ENCODE results near the gene SLC40A1. TPM values are rescaled to one million over a fixed set of nuclear protein-coding genes. Genes with fewer than 3 reads are reported as not detected.

SLC40A1 gene
- total and polyA plus RNA-seq, 10 of the 15 experiments (the other 5 are each of a cell fraction or from before 2014, with no cell fraction given) = 0.01 to 0.38 (median 0.08) TPM; not detected in 7

GRCh38 chr2:189559579-189560272 is 20.9 kb downstream of the SLC40A1 start:
- no peak overlapping the region for H3K9ac ChIP-seq (ENCODE audit: control insufficient read depth, insufficient read depth, low read length)
- RAD21 ChIA-PET (ENCODE audit: unreplicated experiment) = no interaction called here
- no peaks in the 10 kb centered on the region for H3K36me3 ChIP-seq (ENCODE audit: control insufficient read depth in 2 of 2, insufficient read depth in 2 of 2, low read length in 1 of 2)
- BruUV-seq (replicated peaks) = no TSS peak
- H3K9me3 ChIP-seq (replicated peaks; ENCODE audit: control insufficient read depth, insufficient read depth, low read length) = no peaks in the 10 kb centered on the region
- DNase-seq (ENCODE audit: low read depth, low spot score) (no peak), FAIRE-seq (no peak), ATAC-seq (no peak)
- no peaks in the 10 kb centered on the region for H3K4me1 ChIP-seq (ENCODE audit: control insufficient read depth, insufficient read depth, low read length)
- H3K4me3 ChIP-seq = no peak overlapping the region
- no peak overlapping the region for H2AFZ ChIP-seq (ENCODE audit: control insufficient read depth, low read depth, low read length)
- TF ChIP-seq USF2 (IDR thresholded peaks at IDR 0.05; ENCODE audit: borderline replicate concordance, low read depth, low read length) = no peak
- no peak for TF ChIP-seq CTCF (IDR thresholded peaks at IDR 0.05 in 2 of 3, conservative IDR thresholded peaks at IDR 0.05 in 1 of 3; ENCODE audit: control insufficient read depth in 2 of 3, extremely low read depth in 1 of 3, insufficient read depth in 1 of 3, low read depth in 3 of 3, low read length in 3 of 3)
- no peak for TF ChIP-seq TCF3 (IDR thresholded peaks at IDR 0.05; ENCODE audit: borderline replicate concordance, insufficient read depth, low read depth, low read length)
- TF ChIP-seq TCF12 (IDR thresholded peaks at IDR 0.05; ENCODE audit: low read depth, low read length) = no peak
- TF ChIP-seq BCL3 (IDR thresholded peaks at IDR 0.05; ENCODE audit: borderline replicate concordance, insufficient read depth, low read depth, low read length, poor library complexity, severe bottlenecking) = no peak
- TF ChIP-seq ZBTB33 (IDR thresholded peaks at IDR 0.05) = no peak
- TF ChIP-seq FOS (IDR thresholded peaks at IDR 0.05; ENCODE audit: borderline replicate concordance, extremely low read depth, insufficient read length) = no peak
- TF ChIP-seq MLLT1 (IDR thresholded peaks at IDR 0.05) = no peak
- TF ChIP-seq CHD2 (IDR thresholded peaks at IDR 0.05; ENCODE audit: borderline replicate concordance, low read depth, low read length) = no peak
- TF ChIP-seq STAT1 (conservative IDR thresholded peaks at IDR 0.05) = no peak
- no peak for TF ChIP-seq ZNF622 (IDR thresholded peaks at IDR 0.05)
- no peak for TF ChIP-seq PKNOX1 (IDR thresholded peaks at IDR 0.05)
- no peak for TF ChIP-seq ZNF274 (IDR thresholded peaks at IDR 0.05; ENCODE audit: insufficient read depth, insufficient read length)
- intact Hi-C loops (cut with micrococcal nuclease; ENCODE audit: unreplicated experiment) = no loop called here
- SMC1A ChIA-PET (ENCODE audit: uncharacterized antibody, unreplicated experiment) = no interaction called here
- in situ Hi-C loops (cut with MboI) = no loop called here
- H3K27ac ChIP-seq (ENCODE audit: control insufficient read depth, insufficient read depth) = no peak overlapping the region
- H3K4me2 ChIP-seq (ENCODE audit: control insufficient read depth, insufficient read depth) = no peak overlapping the region
- H4K20me1 ChIP-seq (ENCODE audit: control insufficient read depth, insufficient read depth) = no peaks in the 10 kb centered on the region
- no peaks in the 10 kb centered on the region for H3K27me3 ChIP-seq (replicated peaks in 1 of 2; ENCODE audit: control insufficient read depth in 2 of 2, insufficient read depth in 2 of 2, low read length in 1 of 2)
- WGBS (ENCODE audit: insufficient coverage, insufficient replicate concordance, low lambda C conversion rate, missing lambda C conversion rate) = 75% methylated on average over 2 of the region's 2 CpGs
- POLR2A ChIA-PET = no interaction called here
- CTCF ChIA-PET = no interaction called here
- H3K79me2 ChIP-seq (ENCODE audit: control insufficient read depth, insufficient read depth, low read length) = no peaks in the 10 kb centered on the region

All from GM12878 (cell line).